ENCODE measurements around the gene FNTB. TPM values are rescaled to one million over a fixed set of nuclear protein-coding genes. Genes with fewer than 3 reads are reported as not detected.

Gene FNTB
- polyA plus RNA-seq, 1 donor from 2014 or later: 6.7 TPM

- Histone ChIP-seq H3K27me3 (ENCODE audit: insufficient read depth, low read depth, low read length) (no peaks in the 10 kb centered on the region), H3K79me2 (replicated peaks; ENCODE audit: insufficient read depth, low read length) (no peaks in the 10 kb centered on the region), H3K4me2 (ENCODE audit: low read length) (no peak overlapping the region), H4K20me1 (ENCODE audit: insufficient read depth) (no peaks in the 10 kb centered on the region), H3F3A (ENCODE audit: insufficient read depth, low read length, poor library complexity, severe bottlenecking) (no peaks in the 10 kb centered on the region), H3K4me3 (ENCODE audit: low read length) (no peak overlapping the region), H3K9me3 (ENCODE audit: low read length) (no peaks in the 10 kb centered on the region), H2AFZ (ENCODE audit: low read depth, low read length) (no peak overlapping the region), H3K36me3 (ENCODE audit: insufficient read depth, low read length) (no peaks in the 10 kb centered on the region), H3K9ac (ENCODE audit: low read length) (no peak overlapping the region), H3K9me2 (ENCODE audit: insufficient read depth, low read length) (no peaks in the 10 kb centered on the region), H3K27ac (ENCODE audit: low read length) (no peak overlapping the region)
- TF ChIP-seq REST (IDR thresholded peaks at IDR 0.05; ENCODE audit: borderline replicate concordance) (no peak), CTCF (IDR thresholded peaks at IDR 0.05; ENCODE audit: poor library complexity, severe bottlenecking) (no peak), POLR2AphosphoS5 (IDR thresholded peaks at IDR 0.05) (no peak), MXI1 (conservative IDR thresholded peaks at IDR 0.05; ENCODE audit: poor library complexity, severe bottlenecking) (no peak), TAF1 (IDR thresholded peaks at IDR 0.05; ENCODE audit: low read depth) (no peak)
These were observed 47.3 kb downstream of the FNTB start for GRCh38 chr14:65034021-65034420.

- no peaks in the 10 kb centered on the region for H3K27me3 ChIP-seq (ENCODE audit: insufficient read depth, low read depth, low read length)
- no peaks in the 10 kb centered on the region for H3K79me2 ChIP-seq (replicated peaks; ENCODE audit: insufficient read depth, low read length)
- no peak overlapping the region for H3K27ac ChIP-seq (ENCODE audit: low read length)
- H4K20me1 ChIP-seq (ENCODE audit: insufficient read depth): no peaks in the 10 kb centered on the region
- no peak overlapping the region for H3K4me3 ChIP-seq (ENCODE audit: low read length)
- H3K36me3 ChIP-seq (ENCODE audit: insufficient read depth, low read length): no peaks in the 10 kb centered on the region
- H3K9ac ChIP-seq (ENCODE audit: low read length): no peak overlapping the region
- no peak for TF ChIP-seq EP300 (conservative IDR thresholded peaks at IDR 0.05; ENCODE audit: poor library complexity, severe bottlenecking)
- TF ChIP-seq RAD21 (conservative IDR thresholded peaks at IDR 0.05): no peak
- TF ChIP-seq TAF1 (IDR thresholded peaks at IDR 0.05; ENCODE audit: low read depth): no peak
- TF ChIP-seq CTCF (IDR thresholded peaks at IDR 0.05; ENCODE audit: poor library complexity, severe bottlenecking): no peak
- no peak for TF ChIP-seq EZH2 (IDR thresholded peaks at IDR 0.05; ENCODE audit: borderline replicate concordance, insufficient read depth, low read length, poor library complexity, severe bottlenecking)
- TF ChIP-seq SMC3 (conservative IDR thresholded peaks at IDR 0.05; ENCODE audit: poor library complexity): no peak
- no peak for TF ChIP-seq REST (IDR thresholded peaks at IDR 0.05; ENCODE audit: borderline replicate concordance)
- TF ChIP-seq MXI1 (conservative IDR thresholded peaks at IDR 0.05; ENCODE audit: poor library complexity, severe bottlenecking): no peak
- TF ChIP-seq POLR2AphosphoS5 (IDR thresholded peaks at IDR 0.05): no peak
- no peak overlapping the region for H2AFZ ChIP-seq (ENCODE audit: low read depth, low read length)
- no peak overlapping the region for H3K4me2 ChIP-seq (ENCODE audit: low read length)
- no peaks in the 10 kb centered on the region for H3K9me3 ChIP-seq (ENCODE audit: low read length)
- no peaks in the 10 kb centered on the region for H3K9me2 ChIP-seq (ENCODE audit: insufficient read depth, low read length)
- H3F3A ChIP-seq (ENCODE audit: insufficient read depth, low read length, poor library complexity, severe bottlenecking): no peaks in the 10 kb centered on the region
These were observed 48.4 kb downstream of the FNTB start for GRCh38 chr14:65035049-65035448.
